ENCODE measurements around the gene EXOC4. TPM values are rescaled to one million over a fixed set of nuclear protein-coding genes. Genes with fewer than 3 reads are reported as not detected.

EXOC4 gene
- polyA plus RNA-seq, 1 experiment = 45.9 TPM

- no peak for DNase-seq (ENCODE audit: low read depth)
- TF ChIP-seq CTCF (IDR thresholded peaks at IDR 0.05; ENCODE audit: insufficient read depth, low read depth, low read length) = no peak
- ChIA-PET CTCF (no interaction called here), POLR2A (no interaction called here)
- H3K4me3 ChIP-seq (ENCODE audit: low read depth, low read length) = no peak overlapping the region
- no peaks in the 10 kb centered on the region for H3K27me3 ChIP-seq (ENCODE audit: control insufficient read depth, insufficient read depth, low read length)
- H3K36me3 ChIP-seq (ENCODE audit: control insufficient read depth, insufficient read depth, low read length) = no peaks in the 10 kb centered on the region
These were observed 816.3 kb downstream of the EXOC4 start for GRCh38 chr7:134069187-134069586.

GRCh38 chr7:134070673-134071072 lies 817.8 kb downstream of the EXOC4 start:
- no peak for TF ChIP-seq CTCF (IDR thresholded peaks at IDR 0.05; ENCODE audit: insufficient read depth, low read depth, low read length)
- H3K27me3 ChIP-seq (ENCODE audit: control insufficient read depth, insufficient read depth, low read length) = no peaks in the 10 kb centered on the region
- ChIA-PET POLR2A (no interaction called here), CTCF (no interaction called here)
- no peak for DNase-seq (ENCODE audit: low read depth)
- no peak overlapping the region for H3K4me3 ChIP-seq (ENCODE audit: low read depth, low read length)
- H3K36me3 ChIP-seq (ENCODE audit: control insufficient read depth, insufficient read depth, low read length) = no peaks in the 10 kb centered on the region

- POLR2A ChIA-PET = no interaction called here
- no peak overlapping the region for H3K4me3 ChIP-seq (ENCODE audit: low read depth, low read length)
- no peaks in the 10 kb centered on the region for H3K36me3 ChIP-seq (ENCODE audit: control insufficient read depth, insufficient read depth, low read length)
- DNase-seq (ENCODE audit: low read depth) = no peak
- TF ChIP-seq CTCF (IDR thresholded peaks at IDR 0.05; ENCODE audit: insufficient read depth, low read depth, low read length) = no peak
- H3K27me3 ChIP-seq (ENCODE audit: control insufficient read depth, insufficient read depth, low read length) = no peaks in the 10 kb centered on the region
- CTCF ChIA-PET = no interaction called here
These were observed 818.8 kb downstream of the EXOC4 start for GRCh38 chr7:134071355-134072331.

- CTCF ChIA-PET = no interaction called here
- DNase-seq (ENCODE audit: low read depth) = no peak
These were observed 820.4 kb downstream of the EXOC4 start for GRCh38 chr7:134073276-134073675.

More at GRCh38 chr7:134073276-134073675, 820.4 kb downstream of the EXOC4 start:
- no peak for TF ChIP-seq CTCF (IDR thresholded peaks at IDR 0.05; ENCODE audit: insufficient read depth, low read depth, low read length)
- no peak overlapping the region for H3K4me3 ChIP-seq (ENCODE audit: low read depth, low read length)
- POLR2A ChIA-PET = interaction anchor here (0.6 kb wide), 1 partner anchor 47 kb away, joined by 3 read pairs; no protein-coding TSS in a partner anchor
- H3K36me3 ChIP-seq (ENCODE audit: control insufficient read depth, insufficient read depth, low read length) = no peaks in the 10 kb centered on the region
- H3K27me3 ChIP-seq (ENCODE audit: control insufficient read depth, insufficient read depth, low read length) = no peaks in the 10 kb centered on the region
